Adrenal gland (tissue), 5 donors: ENCODE data around the gene GAGE12F.
"Not testable (repeated sequence)": the region's sequence is repeated elsewhere in the genome, so short reads cannot be mapped to it uniquely, and the experiment has no call there.

Source experiments
- CTCF ChIP-seq, 6 experiments: fragments of 450-650 bp in 4 of 6; fragments of 200-600 bp in 2 of 6; sonication (generic) in 1 of 6; IDR thresholded peaks; 1 replicate in 5 of 6; 2 replicates in 1 of 6; pipeline versions ENCODE4 v1.5.1 to v1.8.0; 2016 to 2021; ENCODE audit warnings: antibody characterized with exemption in 6 of 6, mild to moderate bottlenecking in 2 of 6, moderate library complexity in 1 of 6
- POLR2A ChIP-seq, 2 donors: fragments of 450-650 bp; IDR thresholded peaks; one replicate each; pipeline ENCODE4 v1.6.1; 2017; ENCODE audit warnings: antibody characterized with exemption in 2 of 2, mild to moderate bottlenecking in 2 of 2, moderate library complexity in 1 of 2
- donor health status: DM: no; HTN: no; CAD: no.

- not testable (repeated sequence) for TF ChIP-seq CTCF, POLR2A (IDR thresholded peaks at IDR 0.05)
Observed at GRCh38 chrX:49570100-49570499, 9.5 kb downstream of the GAGE12F start, which contains the start of gene GAGE12G.
